Osteoblast (primary cell): ENCODE measurements around the gene PCLAF. TPM values are rescaled to one million over a fixed set of nuclear protein-coding genes. Genes with fewer than 3 reads are reported as not detected.
"Not testable (repeated sequence)": the region's sequence is repeated elsewhere in the genome, so short reads cannot be mapped to it uniquely, and the experiment has no call there.

Source experiments
- DNase-seq: peaks from one replicate; pipeline ENCODE4 v3.0.0; 2011; ENCODE audit warnings: low spot score, mixed read lengths; ENCODE audit not compliant: insufficient read length; ENCODE audit errors: missing footprints
- H2AFZ ChIP-seq: 2 replicates; pipeline ENCODE4 v1.6.0; 2011; ENCODE audit warnings: mild to moderate bottlenecking, low read length
- H3K27ac ChIP-seq: 2 replicates; pipeline ENCODE4 v1.5.1; 2011; ENCODE audit warnings: mild to moderate bottlenecking, low read depth, low read length, moderate library complexity
- H3K27me3 ChIP-seq: 2 replicates; pipeline ENCODE4 v1.6.0; 2012; ENCODE audit warnings: mild to moderate bottlenecking, control low read depth, inconsistent platforms, low read length, moderate library complexity; ENCODE audit not compliant: insufficient read depth
- H3K36me3 ChIP-seq: 2 replicates; pipeline ENCODE4 v1.5.1; 2011; ENCODE audit warnings: mild to moderate bottlenecking, low read length, control low read depth, moderate library complexity; ENCODE audit not compliant: insufficient read depth
- H3K4me1 ChIP-seq: 2 replicates; pipeline ENCODE4 v1.5.1; 2011; ENCODE audit warnings: mild to moderate bottlenecking, low read length, control low read depth, moderate library complexity; ENCODE audit not compliant: insufficient read depth
- H3K4me2 ChIP-seq: 2 replicates; pipeline ENCODE4 v1.6.0; 2011; ENCODE audit warnings: mild to moderate bottlenecking, low read length; ENCODE audit not compliant: insufficient read depth
- H3K4me3 ChIP-seq: fragments of 200-600 bp; sonication (generic); 3 replicates; pipeline ENCODE4 v1.5.1; 2012; ENCODE audit warnings: mild to moderate bottlenecking, low read length, inconsistent platforms; ENCODE audit not compliant: insufficient read depth
- H3K79me2 ChIP-seq: 2 replicates; pipeline ENCODE4 v1.6.0; 2012; ENCODE audit warnings: mild to moderate bottlenecking, low read length, control low read depth, inconsistent platforms; ENCODE audit not compliant: insufficient read depth
- H3K9me3 ChIP-seq: 2 replicates; pipeline ENCODE4 v1.5.1; 2011; ENCODE audit warnings: low read depth, low read length, control low read depth
- H4K20me1 ChIP-seq: 2 replicates; pipeline ENCODE4 v1.6.0; 2012; ENCODE audit warnings: mild to moderate bottlenecking, low read length, control low read depth; ENCODE audit not compliant: insufficient read depth
- CTCF ChIP-seq: IDR thresholded peaks from 2 replicates; pipeline ENCODE4 v1.5.1; 2011; ENCODE audit warnings: mild to moderate bottlenecking, low read depth, low read length, moderate library complexity; ENCODE audit errors: extremely low read depth
- total RNA-seq: library from RNA; depleted of rRNA; stranded (reverse); fragments of >200 nt; gene quantifications from 2 replicates; pipeline ENCODE4 v1.2.3, GENCODE V29; 2012

Gene PCLAF
- total RNA-seq, 1 donor: 20.6 TPM

GRCh38 chr15:64379216-64379960, 1.9 kb downstream of the PCLAF start:
- peak overlapping the region; percentile 61 for H2AFZ ChIP-seq
- H3K4me2 ChIP-seq: peak overlapping the region; percentile 87
- peaks cover 14% of the 10 kb centered on the region for H3K79me2 ChIP-seq
- H3K4me1 ChIP-seq: peaks cover 21% of the 10 kb centered on the region
- H3K36me3 ChIP-seq: no peaks in the 10 kb centered on the region
- peak; percentile 50 for DNase-seq
- H4K20me1 ChIP-seq: no peaks in the 10 kb centered on the region
- TF ChIP-seq CTCF: no peak
- no peaks in the 10 kb centered on the region for H3K9me3 ChIP-seq
- peak overlapping the region; percentile 52 for H3K27ac ChIP-seq
- H3K4me3 ChIP-seq: no peak overlapping the region
- no peaks in the 10 kb centered on the region for H3K27me3 ChIP-seq

DNA sequence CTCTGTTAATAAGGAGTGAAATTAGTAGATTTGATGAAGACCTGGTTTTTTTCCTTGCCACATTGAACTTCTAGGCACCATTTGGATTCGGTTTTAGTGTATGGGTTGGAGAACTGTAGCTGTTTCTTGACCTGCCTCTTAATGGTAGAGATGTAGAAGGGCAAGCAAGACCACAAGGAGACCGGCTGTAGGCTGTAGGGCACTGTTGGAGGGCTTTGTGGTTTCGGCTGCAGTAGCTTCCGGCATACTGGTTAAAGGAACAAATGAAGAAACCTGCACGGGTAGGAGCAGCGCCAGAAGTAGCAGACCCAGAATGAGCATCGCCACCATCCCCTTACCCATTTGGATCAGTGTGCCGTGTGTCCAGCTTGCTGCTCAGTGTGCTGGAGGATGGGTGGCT, 7.9 kb downstream of the PCLAF start:
- Histone ChIP-seq H3K4me2 (no peak overlapping the region), H3K27me3 (no peaks in the 10 kb centered on the region), H4K20me1 (no peaks in the 10 kb centered on the region), H3K27ac (no peak overlapping the region), H3K4me3 (no peak overlapping the region), H3K4me1 (peaks cover 3% of the 10 kb centered on the region), H3K79me2 (peaks cover 3% of the 10 kb centered on the region), H2AFZ (peak overlapping the region; percentile 56), H3K36me3 (no peaks in the 10 kb centered on the region), H3K9me3 (no peaks in the 10 kb centered on the region)
- DNase-seq: no peak
- TF ChIP-seq CTCF: no peak

GRCh38 chr15:64371383-64371782, 9.9 kb downstream of the PCLAF start:
- not testable (repeated sequence) for H3K27me3 ChIP-seq, H3K9me3 ChIP-seq, H3K79me2 ChIP-seq, H3K36me3 ChIP-seq, H4K20me1 ChIP-seq, H3K4me3 ChIP-seq, DNase-seq, H3K4me2 ChIP-seq, H3K27ac ChIP-seq, H3K4me1 ChIP-seq, H2AFZ ChIP-seq

- no peak overlapping the region for H3K4me2 ChIP-seq
- H3K79me2 ChIP-seq: peaks cover 3% of the 10 kb centered on the region
- peak overlapping the region; percentile 56 for H2AFZ ChIP-seq
- H3K27ac ChIP-seq: no peak overlapping the region
- no peak for TF ChIP-seq CTCF
- H3K4me1 ChIP-seq: no peaks in the 10 kb centered on the region
- H3K27me3 ChIP-seq: no peaks in the 10 kb centered on the region
- no peaks in the 10 kb centered on the region for H4K20me1 ChIP-seq
- no peak overlapping the region for H3K4me3 ChIP-seq
- no peaks in the 10 kb centered on the region for H3K36me3 ChIP-seq
- no peak for DNase-seq
- no peaks in the 10 kb centered on the region for H3K9me3 ChIP-seq
Observed at GRCh38 chr15:64369078-64369607, 12.1 kb downstream of the PCLAF start.
